Peyer's patch (tissue), 4 donors: Measurements from ENCODE around the gene TMEM135.

Experiments used
- POLR2A ChIP-seq, 2 donors: fragments of 450-650 bp; IDR thresholded peaks; one replicate each; pipeline ENCODE4 v1.5.1; 2017; ENCODE audit warnings: antibody characterized with exemption in 2 of 2, mild to moderate bottlenecking in 2 of 2, moderate library complexity in 2 of 2
- TF ChIP-seq, protein P1 (sequence below), 6 experiments: fragments of 450-650 bp in 4 of 6; fragments of 200-600 bp in 2 of 6; sonication (generic) in 1 of 6; IDR thresholded peaks; one replicate each; pipeline ENCODE4 v1.5.1; 2017 to 2019; ENCODE audit warnings: antibody characterized with exemption in 6 of 6, mild to moderate bottlenecking in 3 of 6, moderate library complexity in 1 of 6

GRCh38 chr11:87301785-87302540 is 264.2 kb downstream of the TMEM135 start:
- TF ChIP-seq, protein P1, sequence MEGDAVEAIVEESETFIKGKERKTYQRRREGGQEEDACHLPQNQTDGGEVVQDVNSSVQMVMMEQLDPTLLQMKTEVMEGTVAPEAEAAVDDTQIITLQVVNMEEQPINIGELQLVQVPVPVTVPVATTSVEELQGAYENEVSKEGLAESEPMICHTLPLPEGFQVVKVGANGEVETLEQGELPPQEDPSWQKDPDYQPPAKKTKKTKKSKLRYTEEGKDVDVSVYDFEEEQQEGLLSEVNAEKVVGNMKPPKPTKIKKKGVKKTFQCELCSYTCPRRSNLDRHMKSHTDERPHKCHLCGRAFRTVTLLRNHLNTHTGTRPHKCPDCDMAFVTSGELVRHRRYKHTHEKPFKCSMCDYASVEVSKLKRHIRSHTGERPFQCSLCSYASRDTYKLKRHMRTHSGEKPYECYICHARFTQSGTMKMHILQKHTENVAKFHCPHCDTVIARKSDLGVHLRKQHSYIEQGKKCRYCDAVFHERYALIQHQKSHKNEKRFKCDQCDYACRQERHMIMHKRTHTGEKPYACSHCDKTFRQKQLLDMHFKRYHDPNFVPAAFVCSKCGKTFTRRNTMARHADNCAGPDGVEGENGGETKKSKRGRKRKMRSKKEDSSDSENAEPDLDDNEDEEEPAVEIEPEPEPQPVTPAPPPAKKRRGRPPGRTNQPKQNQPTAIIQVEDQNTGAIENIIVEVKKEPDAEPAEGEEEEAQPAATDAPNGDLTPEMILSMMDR (IDR thresholded peaks at IDR 0.05), result no peak
- no peak for TF ChIP-seq POLR2A (IDR thresholded peaks at IDR 0.05)
